NCI-H146 treated with DMSO at 0.1 percent for 48 hours (cell line): ENCODE data around the gene MSX2.

Source experiments
- DNase-seq: peaks from one replicate; lab custom pipeline; 2025; ENCODE audit not compliant: unreplicated experiment; lab: John Stamatoyannopoulos, UW

The MSX2 gene

GRCh38 chr5:174718880-174719610 is 5.3 kb upstream of the MSX2 start:
- no peak for DNase-seq

GRCh38 chr5:174719793-174720611 is 4.4 kb upstream of the MSX2 start:
- DNase-seq = no peak

GRCh38 chr5:174720612-174721529 is 3.5 kb upstream of the MSX2 start:
- no peak for DNase-seq

- DNase-seq = no peak
Measured at GRCh38 chr5:174721530-174722432, 2.6 kb upstream of the MSX2 start.

GRCh38 chr5:174722500-174722899 is 1.9 kb upstream of the MSX2 start:
- no peak for DNase-seq

- DNase-seq = no peak
Measured at GRCh38 chr5:174723315-174723978, 935 bp upstream of the MSX2 start.

- DNase-seq = no peak
Measured at GRCh38 chr5:174723979-174724483, 351 bp upstream of the MSX2 start.

GRCh38 chr5:174725261-174725990 is 1.0 kb downstream of the MSX2 start:
- DNase-seq = no peak

- no peak for DNase-seq
Measured at GRCh38 chr5:174725991-174726601, 1.7 kb downstream of the MSX2 start.

- no peak for DNase-seq
Measured at GRCh38 chr5:174726916-174727793, 2.8 kb downstream of the MSX2 start.

GRCh38 chr5:174727794-174728680 is 3.7 kb downstream of the MSX2 start:
- no peak for DNase-seq

- no peak for DNase-seq
Measured at GRCh38 chr5:174729075-174729680, 4.8 kb downstream of the MSX2 start.

- no peak for DNase-seq
Measured at GRCh38 chr5:174731214-174732035, 7.0 kb downstream of the MSX2 start.

- DNase-seq = no peak
Measured at GRCh38 chr5:174732036-174733020, 7.9 kb downstream of the MSX2 start.
